Fibroblast of lung (primary cell): ENCODE data around the gene FRY. TPM values are rescaled to one million over a fixed set of nuclear protein-coding genes. Genes with fewer than 3 reads are reported as not detected.

Experiments used
- DNase-seq, 2 donors: peaks; one replicate each; pipeline versions ENCODE4 v3.0.0 to v3.0.0-alpha.2; 2010; ENCODE audit warnings: low read depth in 2 of 2
- H2AFZ ChIP-seq: 2 replicates; pipeline ENCODE4 v1.5.1; 2012; ENCODE audit warnings: low read length, control low read depth, inconsistent platforms
- H3K27ac ChIP-seq: 2 replicates; pipeline ENCODE4 v1.5.1; 2011; ENCODE audit warnings: low read length, control low read depth; ENCODE audit not compliant: insufficient read depth
- H3K27me3 ChIP-seq: 2 replicates; pipeline ENCODE4 v1.5.1; 2011; ENCODE audit warnings: mild to moderate bottlenecking, low read length; ENCODE audit not compliant: control insufficient read depth, insufficient read depth
- H3K36me3 ChIP-seq: 2 replicates; pipeline ENCODE4 v1.5.1; 2011; ENCODE audit warnings: low read length; ENCODE audit not compliant: control insufficient read depth, insufficient read depth
- H3K4me1 ChIP-seq: 2 replicates; pipeline ENCODE4 v1.5.1; 2011; ENCODE audit warnings: low read length; ENCODE audit not compliant: control insufficient read depth, insufficient read depth; ENCODE audit errors: extremely low read depth
- H3K4me2 ChIP-seq: 2 replicates; pipeline ENCODE4 v1.5.1; 2011; ENCODE audit warnings: low read length, control low read depth; ENCODE audit not compliant: insufficient read depth; ENCODE audit errors: extremely low read depth
- H3K4me3 ChIP-seq, 4 experiments: fragments of 200-600 bp in 1 of 4; sonication (generic) in 1 of 4; replicated peaks in 1 of 4; 2 replicates each; pipeline ENCODE4 v1.5.1; 2011 to 2016; ENCODE audit warnings: low read length in 4 of 4, low read depth in 3 of 4, mild to moderate bottlenecking in 3 of 4, control low read depth in 2 of 4, inconsistent platforms in 1 of 4, mixed read lengths in 1 of 4; ENCODE audit not compliant: insufficient read depth in 1 of 4; ENCODE audit errors: control extremely low read depth in 1 of 4
- H3K79me2 ChIP-seq: 2 replicates; pipeline ENCODE4 v1.5.1; 2012; ENCODE audit warnings: mild to moderate bottlenecking, low read length, inconsistent platforms; ENCODE audit not compliant: control insufficient read depth, insufficient read depth
- H3K9ac ChIP-seq: 2 replicates; pipeline ENCODE4 v1.5.1; 2011; ENCODE audit warnings: mild to moderate bottlenecking, low read length, control low read depth; ENCODE audit not compliant: insufficient read depth
- H3K9me3 ChIP-seq: 2 replicates; pipeline ENCODE4 v1.5.1; 2012; ENCODE audit warnings: low read depth, low read length; ENCODE audit not compliant: control insufficient read depth, insufficient read depth
- H4K20me1 ChIP-seq: 2 replicates; pipeline ENCODE4 v1.5.1; 2011; ENCODE audit warnings: low read length; ENCODE audit not compliant: control insufficient read depth, insufficient read depth; ENCODE audit errors: extremely low read depth
- EZH2 ChIP-seq: IDR thresholded peaks from 2 replicates; pipeline ENCODE4 v1.5.1; 2012; ENCODE audit warnings: low read length, control low read depth, mild to moderate bottlenecking; ENCODE audit errors: missing control alignments
- polyA plus RNA-seq, 2 donors: library from polyadenylated mRNA; depleted of rRNA in 1 of 2; stranded (reverse) in 1 of 2; unstranded in 1 of 2; fragments of >200 nt; gene quantifications; 2 replicates each; pipeline ENCODE4 v1.2.1, GENCODE V29; 2011 to 2012; ENCODE audit warnings: missing spikeins in 1 of 2
- total RNA-seq: library from RNA; depleted of rRNA; stranded (reverse); fragments of >200 nt; gene quantifications from 2 replicates; pipeline ENCODE4 v1.2.1, GENCODE V29; 2014
- TF ChIP-seq, protein P1 (sequence below), 2 donors: IDR thresholded peaks in 1 of 2; conservative IDR thresholded peaks in 1 of 2; 1 replicate in 1 of 2; 2 replicates in 1 of 2; pipeline ENCODE4 v1.5.1; 2011 to 2012; ENCODE audit warnings: low read length in 2 of 2, control low read depth in 1 of 2, inconsistent platforms in 1 of 2, low read depth in 1 of 2, mild to moderate bottlenecking in 1 of 2

The FRY gene
- total and polyA plus RNA-seq, 2 donors (not counting 1 experiment from before 2014, with no cell fraction given), result 8.8 to 18.3 TPM

DNA sequence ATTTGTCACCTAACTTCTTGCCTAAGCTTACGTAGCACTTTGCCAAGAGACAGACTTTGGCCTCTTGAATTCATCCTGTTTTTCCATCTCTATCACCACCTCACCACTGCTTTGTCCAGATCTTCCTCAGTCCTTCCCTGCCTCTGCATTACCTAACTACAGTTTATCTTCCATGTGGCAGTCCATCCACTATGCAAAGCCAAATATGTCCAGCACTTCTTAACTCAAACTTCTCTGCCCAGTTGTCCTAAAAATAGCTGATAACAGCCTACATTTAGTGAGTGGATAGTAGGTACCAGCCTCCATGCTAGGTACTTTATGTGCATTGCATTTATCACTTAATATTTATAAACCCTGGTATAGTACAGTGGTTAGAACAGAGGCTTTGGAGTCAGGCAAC lies 172.2 kb downstream of the FRY start:
- TF ChIP-seq, protein P1, sequence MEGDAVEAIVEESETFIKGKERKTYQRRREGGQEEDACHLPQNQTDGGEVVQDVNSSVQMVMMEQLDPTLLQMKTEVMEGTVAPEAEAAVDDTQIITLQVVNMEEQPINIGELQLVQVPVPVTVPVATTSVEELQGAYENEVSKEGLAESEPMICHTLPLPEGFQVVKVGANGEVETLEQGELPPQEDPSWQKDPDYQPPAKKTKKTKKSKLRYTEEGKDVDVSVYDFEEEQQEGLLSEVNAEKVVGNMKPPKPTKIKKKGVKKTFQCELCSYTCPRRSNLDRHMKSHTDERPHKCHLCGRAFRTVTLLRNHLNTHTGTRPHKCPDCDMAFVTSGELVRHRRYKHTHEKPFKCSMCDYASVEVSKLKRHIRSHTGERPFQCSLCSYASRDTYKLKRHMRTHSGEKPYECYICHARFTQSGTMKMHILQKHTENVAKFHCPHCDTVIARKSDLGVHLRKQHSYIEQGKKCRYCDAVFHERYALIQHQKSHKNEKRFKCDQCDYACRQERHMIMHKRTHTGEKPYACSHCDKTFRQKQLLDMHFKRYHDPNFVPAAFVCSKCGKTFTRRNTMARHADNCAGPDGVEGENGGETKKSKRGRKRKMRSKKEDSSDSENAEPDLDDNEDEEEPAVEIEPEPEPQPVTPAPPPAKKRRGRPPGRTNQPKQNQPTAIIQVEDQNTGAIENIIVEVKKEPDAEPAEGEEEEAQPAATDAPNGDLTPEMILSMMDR (conservative IDR thresholded peaks at IDR 0.05 in 1 of 2, IDR thresholded peaks at IDR 0.05 in 1 of 2; ENCODE audit: low read depth in 1 of 2, low read length in 2 of 2), result no peak
- no peak for TF ChIP-seq EZH2
- no peaks in the 10 kb centered on the region for H4K20me1 ChIP-seq
- H3K27me3 ChIP-seq, result no peaks in the 10 kb centered on the region
- no peak overlapping the region for H3K4me2 ChIP-seq
- H3K27ac ChIP-seq, result no peak overlapping the region
- H3K9ac ChIP-seq, result no peak overlapping the region
- H3K9me3 ChIP-seq, result no peaks in the 10 kb centered on the region
- no peaks in the 10 kb centered on the region for H3K79me2 ChIP-seq
- DNase-seq, result no peak
- H2AFZ ChIP-seq, result no peak overlapping the region
- H3K36me3 ChIP-seq, result no peaks in the 10 kb centered on the region
- H3K4me1 ChIP-seq, result no peaks in the 10 kb centered on the region
- H3K4me3 ChIP-seq, result no peak overlapping the region

DNA sequence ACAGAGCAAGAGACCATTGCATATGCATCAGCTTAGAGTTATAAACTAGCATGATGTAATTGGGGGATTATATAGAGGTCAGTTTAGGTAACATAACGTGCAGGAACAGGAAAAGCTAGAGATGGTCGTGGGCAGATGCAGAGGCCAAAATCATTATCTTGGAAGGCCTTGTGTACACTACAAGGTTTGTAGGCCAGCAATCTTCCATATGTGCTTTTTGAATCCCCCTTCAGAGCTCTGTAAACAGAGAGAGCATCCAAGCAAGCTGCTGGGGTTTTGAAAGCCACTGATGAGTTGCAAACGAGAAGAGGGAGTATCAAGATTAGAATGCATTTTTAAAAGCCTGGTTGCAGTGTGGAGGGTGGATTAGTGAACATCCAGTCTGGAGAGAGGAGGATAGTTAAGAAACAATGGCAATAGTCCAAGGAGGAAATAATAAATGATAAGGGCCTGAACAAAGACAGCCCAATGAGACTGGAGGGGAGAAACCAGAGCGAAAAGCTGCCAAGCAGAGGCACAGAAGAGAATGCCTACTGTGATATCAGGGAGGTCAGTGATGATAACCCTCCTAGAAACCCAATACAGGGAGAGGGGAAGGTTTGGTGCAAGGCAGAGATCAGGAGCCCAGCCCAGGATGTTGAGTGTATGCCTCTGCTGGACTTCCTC lies 174.0 kb downstream of the FRY start:
- peak in 1 of 2 donors; percentile 10 for DNase-seq
- Histone ChIP-seq H3K4me2 (no peak overlapping the region), H3K36me3 (no peaks in the 10 kb centered on the region), H3K4me1 (no peaks in the 10 kb centered on the region), H3K4me3 (no peak overlapping the region), H4K20me1 (no peaks in the 10 kb centered on the region), H3K27ac (no peak overlapping the region), H2AFZ (no peak overlapping the region), H3K9me3 (no peaks in the 10 kb centered on the region), H3K27me3 (no peaks in the 10 kb centered on the region), H3K79me2 (no peaks in the 10 kb centered on the region), H3K9ac (no peak overlapping the region)
- TF ChIP-seq, protein P1 (conservative IDR thresholded peaks at IDR 0.05 in 1 of 2, IDR thresholded peaks at IDR 0.05 in 1 of 2; ENCODE audit: low read depth in 1 of 2, low read length in 2 of 2), result no peak
- TF ChIP-seq EZH2, result no peak

DNA sequence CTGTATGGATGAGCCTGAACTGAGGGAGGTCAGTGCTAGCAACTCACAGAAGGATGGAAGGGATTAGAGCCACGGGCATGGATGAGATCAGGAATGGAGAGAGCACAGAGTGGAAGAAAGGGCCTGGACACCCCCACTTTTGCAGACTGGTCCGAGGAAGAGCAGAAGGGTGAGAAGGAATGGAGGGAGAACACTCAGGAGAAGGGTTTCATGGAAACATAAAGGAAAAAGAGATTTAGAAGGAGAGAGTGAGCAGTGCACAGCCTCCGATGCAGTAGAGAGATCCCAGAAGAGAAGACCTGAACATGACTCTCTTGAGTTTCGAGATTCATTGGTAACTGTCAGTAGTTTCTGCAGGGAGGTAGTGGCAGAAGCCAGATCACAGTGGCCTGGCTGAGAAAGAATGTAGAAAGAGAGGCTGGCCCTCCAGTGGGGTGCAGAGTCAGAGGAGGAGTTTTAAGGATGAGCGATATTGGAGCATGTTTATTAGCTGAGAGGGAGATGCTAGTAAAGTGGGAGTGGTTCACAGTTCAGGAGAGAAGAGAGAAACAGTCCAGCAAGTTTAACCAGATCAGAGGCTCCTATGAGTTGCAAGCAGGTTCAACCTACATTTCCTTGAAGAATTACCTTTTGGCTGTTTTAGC lies 174.6 kb downstream of the FRY start:
- no peak overlapping the region for H3K4me3 ChIP-seq
- no peak overlapping the region for H2AFZ ChIP-seq
- no peaks in the 10 kb centered on the region for H3K36me3 ChIP-seq
- no peaks in the 10 kb centered on the region for H4K20me1 ChIP-seq
- no peaks in the 10 kb centered on the region for H3K79me2 ChIP-seq
- no peaks in the 10 kb centered on the region for H3K27me3 ChIP-seq
- no peak for DNase-seq
- H3K4me2 ChIP-seq, result no peak overlapping the region
- H3K4me1 ChIP-seq, result peaks cover 5% of the 10 kb centered on the region
- TF ChIP-seq, protein P1 (conservative IDR thresholded peaks at IDR 0.05 in 1 of 2, IDR thresholded peaks at IDR 0.05 in 1 of 2; ENCODE audit: low read depth in 1 of 2, low read length in 2 of 2), result no peak
- TF ChIP-seq EZH2, result no peak
- H3K9ac ChIP-seq, result no peak overlapping the region
- no peaks in the 10 kb centered on the region for H3K9me3 ChIP-seq
- no peak overlapping the region for H3K27ac ChIP-seq
